Measurements from ENCODE around the gene MTHFD2.

DNA sequence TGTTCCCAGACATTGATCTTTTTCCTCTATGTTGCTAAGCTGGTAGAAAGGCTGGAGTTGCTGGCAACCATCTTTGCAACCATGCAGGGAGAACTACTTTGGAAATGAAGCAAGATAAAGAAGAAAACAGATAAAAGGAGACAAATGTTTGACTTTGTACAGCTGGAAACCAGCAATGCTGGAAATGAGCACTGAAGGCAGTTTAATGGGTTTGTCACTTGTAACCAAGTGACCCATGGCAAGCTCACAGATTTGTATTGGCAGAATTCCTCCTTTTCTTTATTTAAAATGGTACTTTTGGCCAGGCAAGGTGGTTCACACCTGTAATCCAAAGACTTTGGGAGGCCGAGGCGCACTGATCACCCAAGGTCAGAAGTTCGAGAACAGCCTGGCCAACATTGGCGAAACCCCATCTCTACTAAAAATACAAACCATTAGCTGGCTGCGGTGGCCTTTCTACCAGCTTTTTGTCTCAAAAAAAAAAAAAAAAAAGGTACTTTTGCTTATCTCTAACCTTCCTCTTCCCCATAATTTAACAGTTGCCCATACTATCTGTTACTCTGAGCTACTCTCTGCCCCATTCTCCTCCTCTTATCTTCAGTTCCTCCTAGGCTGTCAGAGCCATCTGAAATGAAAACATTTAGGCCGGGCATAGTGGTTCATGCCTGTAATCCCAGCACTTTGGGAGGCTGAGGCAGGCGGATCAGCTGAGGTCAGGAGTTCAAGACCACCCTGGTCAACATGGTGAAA, 48.7 kb upstream of the MTHFD2 start:
- TF ChIP-seq GTF2F1 (IDR thresholded peaks at IDR 0.05; ENCODE audit: borderline replicate concordance, low read depth, low read length) (no peak), JUN (IDR thresholded peaks at IDR 0.05; ENCODE audit: low read depth, low read length) (no peak), TAF1 (IDR thresholded peaks at IDR 0.05; ENCODE audit: low read depth, low read length) (no peak), POLR2A (IDR thresholded peaks at IDR 0.05; ENCODE audit: control extremely low read depth in 1 of 2, low read depth in 2 of 2, low read length in 2 of 2) (no peak), RFX5 (IDR thresholded peaks at IDR 0.05; ENCODE audit: borderline replicate concordance, low read depth, low read length) (no peak), EZH2 (IDR thresholded peaks at IDR 0.05; ENCODE audit: low read depth, low read length, severe bottlenecking) (no peak), EP300 (IDR thresholded peaks at IDR 0.05; ENCODE audit: borderline replicate concordance in 1 of 2, low read depth in 2 of 2, low read length in 2 of 2) (no peak), SUZ12 (IDR thresholded peaks at IDR 0.05; ENCODE audit: low read length) (no peak), POLR2AphosphoS5 (IDR thresholded peaks at IDR 0.05; ENCODE audit: low read depth, low read length) (no peak), RNF2 (IDR thresholded peaks at IDR 0.05; ENCODE audit: borderline replicate concordance, low read depth, low read length, missing control alignments, poor library complexity, severe bottlenecking) (no peak), SRF (IDR thresholded peaks at IDR 0.05; ENCODE audit: low read depth, low read length) (no peak)
- TF ChIP-seq, protein P1, sequence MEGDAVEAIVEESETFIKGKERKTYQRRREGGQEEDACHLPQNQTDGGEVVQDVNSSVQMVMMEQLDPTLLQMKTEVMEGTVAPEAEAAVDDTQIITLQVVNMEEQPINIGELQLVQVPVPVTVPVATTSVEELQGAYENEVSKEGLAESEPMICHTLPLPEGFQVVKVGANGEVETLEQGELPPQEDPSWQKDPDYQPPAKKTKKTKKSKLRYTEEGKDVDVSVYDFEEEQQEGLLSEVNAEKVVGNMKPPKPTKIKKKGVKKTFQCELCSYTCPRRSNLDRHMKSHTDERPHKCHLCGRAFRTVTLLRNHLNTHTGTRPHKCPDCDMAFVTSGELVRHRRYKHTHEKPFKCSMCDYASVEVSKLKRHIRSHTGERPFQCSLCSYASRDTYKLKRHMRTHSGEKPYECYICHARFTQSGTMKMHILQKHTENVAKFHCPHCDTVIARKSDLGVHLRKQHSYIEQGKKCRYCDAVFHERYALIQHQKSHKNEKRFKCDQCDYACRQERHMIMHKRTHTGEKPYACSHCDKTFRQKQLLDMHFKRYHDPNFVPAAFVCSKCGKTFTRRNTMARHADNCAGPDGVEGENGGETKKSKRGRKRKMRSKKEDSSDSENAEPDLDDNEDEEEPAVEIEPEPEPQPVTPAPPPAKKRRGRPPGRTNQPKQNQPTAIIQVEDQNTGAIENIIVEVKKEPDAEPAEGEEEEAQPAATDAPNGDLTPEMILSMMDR (IDR thresholded peaks at IDR 0.05; ENCODE audit: control extremely low read depth in 1 of 3, insufficient read depth in 1 of 3, low read depth in 1 of 3, low read length in 3 of 3): no peak
- TF ChIP-seq, protein P2, sequence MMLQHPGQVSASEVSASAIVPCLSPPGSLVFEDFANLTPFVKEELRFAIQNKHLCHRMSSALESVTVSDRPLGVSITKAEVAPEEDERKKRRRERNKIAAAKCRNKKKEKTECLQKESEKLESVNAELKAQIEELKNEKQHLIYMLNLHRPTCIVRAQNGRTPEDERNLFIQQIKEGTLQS (IDR thresholded peaks at IDR 0.05; ENCODE audit: insufficient read depth, low read depth, low read length): no peak
- TF ChIP-seq, protein P3, sequence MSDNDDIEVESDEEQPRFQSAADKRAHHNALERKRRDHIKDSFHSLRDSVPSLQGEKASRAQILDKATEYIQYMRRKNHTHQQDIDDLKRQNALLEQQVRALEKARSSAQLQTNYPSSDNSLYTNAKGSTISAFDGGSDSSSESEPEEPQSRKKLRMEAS (IDR thresholded peaks at IDR 0.05): no peak
